GM12878 (cell line): ENCODE data around the gene POLR1A. TPM values are rescaled to one million over a fixed set of nuclear protein-coding genes. Genes with fewer than 3 reads are reported as not detected.

ENCODE experiments used
- ATAC-seq: fragments of 200-7000 bp; cut with Tn5 transposase; 3 replicates; pipeline ENCODE4 v1.9.1; 2020; ENCODE audit warnings: mild to moderate bottlenecking, moderate library complexity
- BruUV-seq: library from RNA; stranded (reverse); fragments of 400-500 nt; replicated peaks from 2 replicates; lab custom pipeline; 2021; lab: Mats Ljungman, UMichigan
- CTCF ChIA-PET: fragments of 300-600 bp; sonication (Branson Sonifier 250); formaldehyde crosslinking; extraction: SDS; loops from one replicate; lab custom pipeline; 2021; ENCODE audit warnings: inconsistent platforms; lab: Yijun Ruan, JAX
- POLR2A ChIA-PET: fragments of 350-600 bp; formaldehyde crosslinking; extraction: SDS; loops from one replicate; lab custom pipeline; 2021; ENCODE audit warnings: inconsistent platforms; lab: Charles Lee
- RAD21 ChIA-PET: fragments of 300-600 bp; sonication (Branson Sonifier 250); formaldehyde crosslinking; loops from one replicate; lab custom pipeline; 2023; ENCODE audit warnings: antibody characterized with exemption; ENCODE audit not compliant: unreplicated experiment; lab: Charles Lee
- SMC1A ChIA-PET: fragments of 300-600 bp; sonication (Branson Sonifier 250); formaldehyde crosslinking; loops from one replicate; lab custom pipeline; 2023; ENCODE audit not compliant: unreplicated experiment, uncharacterized antibody; lab: Charles Lee
- DNase-seq: peaks from one replicate; pipeline ENCODE4 v3.0.0-alpha.2; 2011; ENCODE audit warnings: low read depth, low spot score
- FAIRE-seq: peaks from 3 replicates; lab custom pipeline; 2011; peaks lifted over from hg19 to GRCh38; lab: Jason Lieb, UNC
- H2AFZ ChIP-seq: 2 replicates; pipeline ENCODE4 v1.6.0; 2011; ENCODE audit warnings: low read depth, low read length, control low read depth; ENCODE audit not compliant: control insufficient read depth
- H3K27ac ChIP-seq: 2 replicates; pipeline ENCODE4 v1.5.1; 2011; ENCODE audit warnings: control low read depth; ENCODE audit not compliant: control insufficient read depth, insufficient read depth
- H3K27me3 ChIP-seq, 2 experiments: replicated peaks in 1 of 2; 2 replicates each; pipeline versions ENCODE4 v1.6.0 to v1.6.1; 2011; ENCODE audit warnings: low read length in 1 of 2; ENCODE audit not compliant: control insufficient read depth in 2 of 2, insufficient read depth in 2 of 2
- H3K36me3 ChIP-seq, 2 experiments: 2 replicates each; pipeline ENCODE4 v1.5.1; 2011; ENCODE audit warnings: low read length in 1 of 2; ENCODE audit not compliant: control insufficient read depth in 2 of 2, insufficient read depth in 2 of 2
- H3K4me1 ChIP-seq: 2 replicates; pipeline ENCODE4 v1.6.1; 2011; ENCODE audit warnings: mild to moderate bottlenecking, low read length, moderate library complexity, mixed read lengths; ENCODE audit not compliant: control insufficient read depth, insufficient read depth
- H3K4me2 ChIP-seq: 2 replicates; pipeline ENCODE4 v1.6.0; 2011; ENCODE audit warnings: control low read depth; ENCODE audit not compliant: control insufficient read depth, insufficient read depth
- H3K4me3 ChIP-seq: fragments of 200-600 bp; sonication (generic); 2 replicates; pipeline ENCODE4 v1.5.1; 2016
- H3K79me2 ChIP-seq: 2 replicates; pipeline ENCODE4 v1.6.0; 2011; ENCODE audit warnings: low read length; ENCODE audit not compliant: control insufficient read depth, insufficient read depth
- H3K9ac ChIP-seq: 2 replicates; pipeline ENCODE4 v1.8.0; 2011; ENCODE audit warnings: low read length, control low read depth, mixed read lengths; ENCODE audit not compliant: control insufficient read depth, insufficient read depth
- H3K9me3 ChIP-seq: replicated peaks from 3 replicates; pipeline ENCODE4 v1.5.1; 2011; ENCODE audit warnings: mild to moderate bottlenecking, low read length; ENCODE audit not compliant: control insufficient read depth, insufficient read depth
- H4K20me1 ChIP-seq: 2 replicates; pipeline ENCODE4 v1.6.0; 2011; ENCODE audit not compliant: control insufficient read depth, insufficient read depth
- BMI1 ChIP-seq: fragments of 450-650 bp; IDR thresholded peaks from 2 replicates; pipeline ENCODE4 v1.6.1; 2016; ENCODE audit warnings: mild to moderate bottlenecking, moderate library complexity, borderline replicate concordance
- EED ChIP-seq: sonication (generic); IDR thresholded peaks from 2 replicates; pipeline ENCODE4 v1.6.1; 2016; ENCODE audit warnings: antibody characterized with exemption, low read depth
- ELK1 ChIP-seq: IDR thresholded peaks from 2 replicates; pipeline ENCODE4 v1.6.1; 2012; ENCODE audit warnings: low read depth, low read length, improper control_type of control experiment
- MEF2B ChIP-seq: fragments of 450-650 bp; IDR thresholded peaks from 2 replicates; pipeline ENCODE4 v1.6.1; 2018; ENCODE audit warnings: mild to moderate bottlenecking, moderate library complexity; ENCODE audit not compliant: partially characterized antibody, poor library complexity, severe bottlenecking
- MYC ChIP-seq: IDR thresholded peaks from 2 replicates; pipeline ENCODE4 v1.6.1; 2011; ENCODE audit warnings: mild to moderate bottlenecking, low read length, moderate library complexity, inconsistent platforms; ENCODE audit not compliant: insufficient read depth, insufficient replicate concordance, insufficient read length, severe bottlenecking
- NBN ChIP-seq: fragments of 450-650 bp; IDR thresholded peaks from 2 replicates; pipeline ENCODE4 v1.6.1; 2016
- PKNOX1 ChIP-seq: fragments of 450-650 bp; IDR thresholded peaks from 2 replicates; pipeline ENCODE4 v1.6.1; 2016; ENCODE audit warnings: mild to moderate bottlenecking
- REST ChIP-seq: IDR thresholded peaks from 2 replicates; pipeline ENCODE4 v1.6.1; 2012; ENCODE audit warnings: mild to moderate bottlenecking, low read depth, low read length
- SMARCA5 ChIP-seq: fragments of 450-650 bp; IDR thresholded peaks from 2 replicates; pipeline ENCODE4 v1.6.1; 2017; ENCODE audit warnings: mild to moderate bottlenecking
- SREBF1 ChIP-seq: IDR thresholded peaks from 2 replicates; pipeline ENCODE4 v1.6.1; 2012; ENCODE audit warnings: mild to moderate bottlenecking, low read length
- TCF7 ChIP-seq: IDR thresholded peaks from 2 replicates; pipeline ENCODE4 v1.6.1; 2014; ENCODE audit warnings: antibody characterized with exemption, borderline replicate concordance
- ZBED1 ChIP-seq: IDR thresholded peaks from 2 replicates; pipeline ENCODE4 v1.6.1; 2016; ENCODE audit warnings: borderline replicate concordance
- ZNF274 ChIP-seq: IDR thresholded peaks from one replicate; pipeline ENCODE4 v1.8.0; 2011; ENCODE audit not compliant: insufficient read length, insufficient read depth
- WGBS: methylation state at CpG from one replicate; pipeline ENCODE4 v1.1.6; 2016; ENCODE audit warnings: low lambda C conversion rate; ENCODE audit not compliant: insufficient replicate concordance, insufficient coverage; ENCODE audit errors: missing lambda C conversion rate; 5-methylcytosine and 5-hydroxymethylcytosine counted together
- in situ Hi-C: fragments of 300-500 bp; cut with MboI; formaldehyde crosslinking; loops from 9 replicates; pipeline ENCODE4 v1.14.3; 2018; ENCODE audit warnings: mixed read lengths
- intact Hi-C: fragments of 100-400 bp; cut with micrococcal nuclease; formaldehyde crosslinking; loops from one replicate; pipeline ENCODE4 v1.14.2; 2022; ENCODE audit not compliant: unreplicated experiment
- polyA plus RNA-seq, 11 experiments: library from polyadenylated mRNA; depleted of rRNA in 4 of 11; unstranded in 6 of 11; stranded (reverse) in 5 of 11; fragments of >200 nt; fragmentation: Nextera tagmentation in 4 of 11; fragmentation: Illumina TruSeq in 1 of 11; extraction: Ambion mirVana in 4 of 11; extraction: Trizol in 1 of 11; gene quantifications; 1 replicate in 1 of 11; 2 replicates in 10 of 11; pipeline versions ENCODE4 v1.2.1 to v1.2.3, GENCODE V29; 2011 to 2016; ENCODE audit warnings: inconsistent platforms in 2 of 11, missing spikeins in 2 of 11, low read depth in 1 of 11
- total RNA-seq, 4 experiments: library from RNA; depleted of rRNA in 3 of 4; stranded (reverse); fragments of >200 nt in 3 of 4; fragmentation: Illumina TruSeq in 1 of 4; extraction: Trizol in 1 of 4; gene quantifications; 2 replicates each; pipeline versions ENCODE4 v1.2.1 to v1.2.3, GENCODE V29; 2013 to 2021

The POLR1A gene
- total and polyA plus RNA-seq, 10 of the 15 experiments (the other 5 are each of a cell fraction or from before 2014, with no cell fraction given): 2.1 to 53.9 (median 17.8) TPM

DNA sequence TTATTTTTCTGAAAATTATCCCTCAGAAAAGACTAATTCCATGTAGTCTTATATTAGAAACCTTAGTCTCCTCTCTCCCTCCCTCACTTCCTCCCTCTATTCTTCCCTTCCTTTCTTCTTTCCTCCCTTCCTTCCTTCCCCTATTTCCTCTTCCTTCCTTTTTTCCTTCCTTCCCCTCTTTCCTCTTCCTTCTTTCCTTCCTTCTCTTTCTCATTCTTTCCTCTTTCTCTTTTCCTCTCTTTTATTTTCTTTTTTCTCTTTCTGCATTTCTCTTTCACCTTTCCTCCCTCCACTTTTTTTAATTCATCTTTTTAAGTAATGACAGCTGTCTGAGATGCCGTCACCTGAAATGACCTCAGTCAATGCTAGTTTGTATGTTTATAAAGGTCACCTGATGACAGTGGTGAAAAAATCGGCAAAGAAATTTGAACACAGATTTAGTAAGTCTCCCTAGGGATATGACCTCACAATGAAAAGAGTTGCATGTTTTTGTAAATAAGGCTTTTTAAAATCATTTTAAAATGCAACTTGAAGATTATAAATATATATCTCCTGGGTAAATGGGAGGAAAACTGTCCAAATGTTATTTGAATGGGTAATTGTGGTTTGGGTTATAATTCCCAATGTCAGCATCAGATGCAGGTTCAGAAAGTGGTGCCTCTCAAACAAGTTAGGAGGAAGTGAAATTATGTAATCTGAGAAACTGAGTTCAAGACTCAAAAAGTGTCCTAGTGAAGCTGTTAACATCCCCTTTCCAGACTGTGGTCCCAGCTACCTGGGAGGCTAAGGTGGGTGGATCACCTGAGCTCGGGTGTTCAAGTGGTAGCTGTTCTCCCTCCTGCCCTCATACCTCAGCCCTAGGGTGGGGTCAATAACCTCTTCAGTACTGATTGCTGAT lies 126.6 kb downstream of the POLR1A start:
- Histone ChIP-seq H3K9ac (no peak overlapping the region), H3K4me1 (peaks cover 7% of the 10 kb centered on the region), H3K36me3 (no peaks in the 10 kb centered on the region), H3K4me2 (no peak overlapping the region), H3K4me3 (no peak overlapping the region), H3K9me3 (no peaks in the 10 kb centered on the region), H3K27ac (no peak overlapping the region), H3K79me2 (no peaks in the 10 kb centered on the region), H4K20me1 (no peaks in the 10 kb centered on the region), H3K27me3 (no peaks in the 10 kb centered on the region), H2AFZ (no peak overlapping the region)
- SMC1A ChIA-PET: interaction anchor here (0.6 to 2.2 kb wide), 6 partner anchors 15 to 398 kb away, joined by 3 to 10 read pairs (median 4); no protein-coding TSS in a partner anchor
- RAD21 ChIA-PET: interaction anchor here (0.5 to 2.0 kb wide), 6 partner anchors 15 to 90 kb away, joined by 3 to 7 read pairs (median 4); partner anchors contain the start of gene ST3GAL5
- no TSS peak for BruUV-seq
- 16% methylated on average over 3 of the region's 3 CpGs for WGBS
- intact Hi-C loops: no loop called here
- CTCF ChIA-PET: interaction anchor here (0.7 to 0.9 kb wide), 2 partner anchors 58 to 152 kb away, joined by 3 to 4 read pairs; no protein-coding TSS in a partner anchor
- no peak for FAIRE-seq
- POLR2A ChIA-PET: interaction anchor here (0.6 to 1.2 kb wide), 3 partner anchors 17 to 66 kb away, joined by 3 to 8 read pairs (median 3); no protein-coding TSS in a partner anchor
- DNase-seq: no peak
- in situ Hi-C loops: no loop called here
- ATAC-seq: peak; percentile 72
- TF ChIP-seq SREBF1 (no peak), SMARCA5 (no peak), MYC (no peak), ELK1 (no peak), PKNOX1 (no peak), MEF2B (peak; percentile 72), NBN (peak; percentile 61), BMI1 (0 out of 2 replicates have a peak, but pooled peaks have one; percentile 15), TCF7 (no peak), REST (no peak), ZNF274 (no peak), ZBED1 (no peak), EED (no peak)
